ENCODE results near the gene RPP30.
"Not testable (repeated sequence)": the region's sequence is repeated elsewhere in the genome, so short reads cannot be mapped to it uniquely, and the experiment has no call there.

RPP30 gene

DNA sequence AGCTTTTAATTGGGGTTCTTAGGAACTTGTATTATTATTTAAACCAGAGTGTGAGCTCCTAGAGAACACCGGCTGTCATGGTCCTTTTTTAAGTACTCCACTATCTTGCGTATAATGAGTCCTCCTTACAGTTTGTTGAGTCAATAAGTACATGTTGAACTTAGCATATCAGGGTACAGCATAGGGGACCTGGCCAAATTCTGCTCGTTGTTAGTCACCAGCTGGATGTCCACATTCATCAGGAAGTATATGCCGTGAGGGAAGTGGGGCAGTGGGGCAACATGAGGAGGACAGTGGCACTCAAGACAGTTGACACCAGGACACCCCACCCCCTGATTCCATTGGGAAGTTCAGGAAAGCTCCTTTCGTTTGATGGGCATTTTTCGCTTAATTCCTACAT, 16.6 kb downstream of the RPP30 start:
- no peak for FAIRE-seq
- DNase-seq (ENCODE audit: insufficient read length, low spot score): no peak
- no peak for TF ChIP-seq POLR2A (IDR thresholded peaks at IDR 0.05; ENCODE audit: low read depth, low read length)

DNA sequence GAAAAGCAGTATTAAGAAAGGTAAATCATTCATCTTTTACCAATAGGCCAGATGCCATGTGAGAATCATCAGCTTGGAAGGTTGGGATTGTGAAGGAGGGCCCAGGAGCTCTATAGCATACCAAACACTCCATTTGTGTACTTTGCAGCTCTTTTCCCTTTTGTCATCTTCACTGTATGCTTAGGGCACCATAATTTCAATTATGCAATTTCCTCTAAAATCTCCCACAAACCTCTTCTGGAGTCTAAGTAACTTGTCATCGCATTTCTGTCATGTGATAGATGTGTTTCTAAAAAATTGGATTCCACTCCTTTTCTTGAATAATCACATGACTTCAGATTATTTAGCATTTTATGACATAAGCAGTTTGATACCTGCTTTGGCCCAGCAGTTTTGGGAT, 17.9 kb downstream of the RPP30 start:
- no peak for TF ChIP-seq POLR2A (IDR thresholded peaks at IDR 0.05; ENCODE audit: low read depth, low read length)
- DNase-seq (ENCODE audit: insufficient read length, low spot score) (no peak), FAIRE-seq (peak; percentile 43)

- no peak for TF ChIP-seq POLR2A (IDR thresholded peaks at IDR 0.05; ENCODE audit: low read depth, low read length)
- DNase-seq (ENCODE audit: insufficient read length, low spot score) (no peak), FAIRE-seq (peak; percentile 75)
These were observed 18.6 kb downstream of the RPP30 start for GRCh38 chr10:90890347-90890746.

DNA sequence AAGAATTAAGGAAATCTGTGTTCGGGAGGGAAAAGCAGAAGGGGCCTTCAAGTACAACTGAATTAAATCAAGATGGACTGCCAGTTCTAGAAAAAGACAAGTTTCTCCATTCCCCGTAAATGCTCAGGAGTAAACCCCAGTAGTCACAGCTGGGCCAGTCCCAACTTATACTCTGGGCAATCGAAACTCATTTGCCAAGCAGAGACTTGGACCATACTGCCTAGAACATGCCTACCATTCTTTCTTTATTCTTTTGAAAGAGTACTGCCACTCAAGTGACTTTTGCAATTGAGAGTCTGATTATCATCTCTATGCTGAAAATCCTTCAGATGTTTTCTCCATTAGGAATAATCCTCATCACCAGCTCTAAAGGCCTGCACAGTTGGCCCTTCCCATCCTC, 21.4 kb downstream of the RPP30 start:
- no peak for FAIRE-seq
- DNase-seq (ENCODE audit: insufficient read length, low spot score): no peak
- no peak for TF ChIP-seq POLR2A (IDR thresholded peaks at IDR 0.05; ENCODE audit: low read depth, low read length)

- DNase-seq (ENCODE audit: insufficient read length, low spot score); FAIRE-seq: not testable (repeated sequence)
These were observed 25.1 kb downstream of the RPP30 start for GRCh38 chr10:90896916-90897315.

DNA sequence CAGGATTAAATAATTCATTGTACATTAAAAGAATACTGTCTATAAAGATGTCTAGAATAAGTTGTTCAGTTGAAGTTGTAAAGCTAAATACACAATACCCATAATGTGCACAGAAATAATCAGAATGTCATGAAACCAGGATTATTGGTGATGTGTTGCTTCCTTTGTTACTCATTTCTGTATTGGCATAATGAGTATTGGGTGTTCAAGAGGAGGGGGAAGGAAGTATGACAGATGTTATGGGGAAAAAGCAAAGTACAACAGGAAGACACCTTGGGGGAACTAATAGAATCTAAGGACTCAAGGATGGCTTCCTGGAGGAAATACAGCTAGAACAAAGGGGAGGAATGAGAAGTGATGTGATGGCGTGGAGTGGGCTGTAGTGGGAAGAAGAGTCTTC, 34.2 kb downstream of the RPP30 start:
- no peak for DNase-seq (ENCODE audit: insufficient read length, low spot score)
- TF ChIP-seq POLR2A (IDR thresholded peaks at IDR 0.05; ENCODE audit: low read depth, low read length): no peak
- FAIRE-seq: peak; percentile 33

DNA sequence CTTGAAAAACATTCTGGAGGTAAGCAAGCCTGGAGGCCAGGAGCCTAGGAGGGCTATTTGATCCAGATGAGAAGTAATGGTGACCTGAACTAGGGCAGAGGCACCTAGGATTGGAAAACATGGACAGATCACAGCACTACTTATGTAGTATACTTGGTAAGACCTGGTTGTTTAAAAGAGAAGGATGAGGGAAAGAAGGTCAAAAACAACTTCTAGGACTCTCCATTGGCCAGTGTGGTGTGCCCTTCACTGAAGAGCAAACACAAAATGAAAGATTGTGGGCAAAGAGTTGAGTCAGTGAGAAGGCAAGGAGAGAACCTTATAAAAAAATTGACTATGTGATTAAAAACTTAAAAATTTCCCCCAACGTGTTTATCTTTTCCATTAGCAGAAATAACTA, 34.8 kb downstream of the RPP30 start:
- no peak for TF ChIP-seq POLR2A (IDR thresholded peaks at IDR 0.05; ENCODE audit: low read depth, low read length)
- FAIRE-seq (no peak), DNase-seq (ENCODE audit: insufficient read length, low spot score) (no peak)

DNA sequence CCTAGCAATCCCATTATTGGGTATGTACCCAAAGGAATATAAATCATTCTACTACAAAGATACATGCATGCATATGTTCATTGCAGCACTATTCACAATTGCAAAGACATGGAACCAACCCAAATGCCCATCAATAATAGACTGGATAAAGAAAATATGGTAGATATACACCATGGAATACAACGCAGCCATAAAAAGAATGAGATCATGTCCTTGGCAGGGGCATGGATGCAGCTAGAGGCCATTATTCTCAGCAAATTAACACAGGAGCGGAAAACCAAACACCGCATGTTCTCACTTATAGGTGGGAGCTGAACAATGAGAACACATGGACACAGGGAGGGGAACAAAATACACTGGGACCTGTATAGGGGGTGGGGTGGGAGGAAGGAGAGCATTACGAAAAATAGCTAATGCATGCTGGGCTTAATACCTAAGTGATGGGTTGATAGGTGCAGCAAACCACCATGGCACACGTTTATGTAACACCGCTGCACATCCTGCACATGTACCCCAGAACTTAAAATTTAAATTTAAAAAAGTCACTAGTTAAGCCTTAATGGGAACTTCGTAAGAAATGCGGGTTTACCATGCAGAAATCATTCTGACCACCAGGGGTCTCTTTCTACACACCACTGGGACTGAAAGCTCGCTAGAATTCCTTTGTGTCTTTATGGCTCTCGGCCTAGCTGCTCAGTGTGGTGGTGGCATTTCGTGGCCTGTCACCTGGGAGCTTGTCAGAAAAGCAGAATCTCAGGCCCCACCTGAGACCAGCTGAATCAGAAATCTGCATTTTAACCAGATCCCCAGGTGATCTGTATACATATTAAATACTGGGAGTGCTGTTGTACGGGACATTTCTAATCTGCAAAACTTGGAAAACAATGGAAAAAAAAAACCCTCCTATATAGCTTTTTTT, 39.6 kb downstream of the RPP30 start:
- DNase-seq (ENCODE audit: insufficient read length, low spot score) (peak; percentile 35), FAIRE-seq (peak; percentile 90)
- no peak for TF ChIP-seq POLR2A (IDR thresholded peaks at IDR 0.05; ENCODE audit: low read depth, low read length)

DNA sequence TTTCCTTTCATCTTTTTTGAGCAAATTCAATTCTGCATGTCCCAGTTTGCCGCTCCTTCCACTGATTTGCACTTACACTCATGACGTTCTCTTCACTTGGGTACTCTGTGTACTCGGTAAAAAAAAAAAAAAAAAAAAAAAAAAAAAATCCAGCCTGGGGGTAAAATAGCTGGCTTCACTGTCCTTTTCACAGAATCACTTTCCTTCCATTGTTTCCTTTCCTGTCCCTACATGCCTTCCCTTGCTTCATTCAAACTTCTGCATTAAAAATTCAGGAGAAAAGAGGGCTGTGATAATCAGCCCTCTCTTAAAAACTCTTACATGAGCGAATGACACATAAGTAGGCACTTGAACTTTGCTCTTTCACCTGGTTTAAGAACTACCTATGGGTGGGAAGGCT, 40.4 kb downstream of the RPP30 start:
- TF ChIP-seq POLR2A (IDR thresholded peaks at IDR 0.05; ENCODE audit: low read depth, low read length): no peak
- FAIRE-seq (no peak), DNase-seq (ENCODE audit: insufficient read length, low spot score) (no peak)

GRCh38 chr10:90912854-90913479, 41.2 kb downstream of the RPP30 start:
- TF ChIP-seq POLR2A (IDR thresholded peaks at IDR 0.05; ENCODE audit: low read depth, low read length): no peak
- no peak for FAIRE-seq

GRCh38 chr10:90913774-90914420, 42.1 kb downstream of the RPP30 start:
- no peak for DNase-seq (ENCODE audit: insufficient read length, low spot score)
- no peak for FAIRE-seq
- TF ChIP-seq POLR2A (IDR thresholded peaks at IDR 0.05; ENCODE audit: low read depth, low read length): no peak

More at GRCh38 chr10:90912854-90913479, 41.2 kb downstream of the RPP30 start:
- DNase-seq (ENCODE audit: insufficient read length, low spot score): no peak

- TF ChIP-seq POLR2A (IDR thresholded peaks at IDR 0.05; ENCODE audit: low read depth, low read length): no peak
- no peak for FAIRE-seq
These were observed 43.4 kb downstream of the RPP30 start for GRCh38 chr10:90914992-90915765.

GRCh38 chr10:90915766-90916075, 43.9 kb downstream of the RPP30 start:
- FAIRE-seq: no peak
- no peak for DNase-seq (ENCODE audit: insufficient read length, low spot score)
- TF ChIP-seq POLR2A (IDR thresholded peaks at IDR 0.05; ENCODE audit: low read depth, low read length): no peak

More at GRCh38 chr10:90914992-90915765, 43.4 kb downstream of the RPP30 start:
- DNase-seq (ENCODE audit: insufficient read length, low spot score): no peak

Measured in H54 (cell line).